GM18498 (cell line): ENCODE measurements around the gene RND3.
A peak's percentile ranks its signal among the peaks of the same experiment; 100 is the strongest.

Experiments
- ATAC-seq: cut with Tn5 transposase; IDR thresholded peaks from one replicate; pipeline ENCODE4 v1.9.1; 2021; ENCODE audit warnings: mild to moderate bottlenecking, moderate library complexity; ENCODE audit not compliant: unreplicated experiment

Gene RND3

GRCh38 chr2:150487537-150488429, at the start of gene RND3:
TSS of gene RND3 (minus strand) at chr2:150487667. CDS start at chr2:150487417, 250 bp downstream.
- ATAC-seq = peak; percentile 63

GRCh38 chr2:150535176-150535575, 47.7 kb upstream of the RND3 start:
- ATAC-seq = no peak

GRCh38 chr2:150532879-150533278, 45.4 kb upstream of the RND3 start:
- no peak for ATAC-seq

GRCh38 chr2:150532020-150532419, 44.6 kb upstream of the RND3 start:
- ATAC-seq = no peak

- ATAC-seq = no peak
Observed at GRCh38 chr2:150531591-150531990, 44.1 kb upstream of the RND3 start.

GRCh38 chr2:150530168-150530567, 42.7 kb upstream of the RND3 start:
- ATAC-seq = no peak

- peak; percentile 98 for ATAC-seq
Observed at GRCh38 chr2:150528861-150529801, 41.7 kb upstream of the RND3 start.

GRCh38 chr2:150526827-150527226, 39.4 kb upstream of the RND3 start:
- ATAC-seq = no peak

- ATAC-seq = no peak
Observed at GRCh38 chr2:150526006-150526405, 38.5 kb upstream of the RND3 start.

GRCh38 chr2:150522269-150522668, 34.8 kb upstream of the RND3 start:
- no peak for ATAC-seq

GRCh38 chr2:150520887-150521664, 33.6 kb upstream of the RND3 start:
- ATAC-seq = no peak

- no peak for ATAC-seq
Observed at GRCh38 chr2:150520033-150520432, 32.6 kb upstream of the RND3 start.

GRCh38 chr2:150517951-150518680, 30.6 kb upstream of the RND3 start:
- ATAC-seq = no peak

GRCh38 chr2:150513647-150514046, 26.2 kb upstream of the RND3 start:
- ATAC-seq = no peak

- no peak for ATAC-seq
Observed at GRCh38 chr2:150508497-150509137, 21.1 kb upstream of the RND3 start.

- ATAC-seq = no peak
Observed at GRCh38 chr2:150507071-150507470, 19.6 kb upstream of the RND3 start.

- ATAC-seq = no peak
Observed at GRCh38 chr2:150505178-150505577, 17.7 kb upstream of the RND3 start.

GRCh38 chr2:150495993-150496627, 8.6 kb upstream of the RND3 start:
- ATAC-seq = no peak

GRCh38 chr2:150495001-150495400, 7.5 kb upstream of the RND3 start:
- no peak for ATAC-seq
